Adipocyte (in vitro differentiated cells): Measurements from ENCODE around the gene EN1.

Experiments used
- DNase-seq: peaks from one replicate; pipeline ENCODE4 v3.0.0-alpha.2; 2015; ENCODE audit warnings: low read depth
- H3K27me3 ChIP-seq: replicated peaks from 2 replicates; pipeline ENCODE4 v1.7.0; 2013; ENCODE audit warnings: mild to moderate bottlenecking, low read length, moderate library complexity; ENCODE audit not compliant: control insufficient read depth, insufficient read depth
- H3K36me3 ChIP-seq: 2 replicates; pipeline ENCODE4 v1.7.0; 2013; ENCODE audit warnings: low read length, mild to moderate bottlenecking, moderate library complexity; ENCODE audit not compliant: control insufficient read depth, insufficient read depth, severe bottlenecking
- H3K4me1 ChIP-seq: 2 replicates; pipeline ENCODE4 v1.7.0; 2013; ENCODE audit warnings: mild to moderate bottlenecking, low read length, moderate library complexity; ENCODE audit not compliant: control insufficient read depth, insufficient read depth
- H3K4me3 ChIP-seq: 2 replicates; pipeline ENCODE4 v1.7.0; 2013; ENCODE audit warnings: mild to moderate bottlenecking, low read length, moderate library complexity
- H3K9ac ChIP-seq: 2 replicates; pipeline ENCODE4 v1.7.0; 2013; ENCODE audit warnings: mild to moderate bottlenecking, low read length, moderate library complexity
- H3K9me3 ChIP-seq: 2 replicates; pipeline ENCODE4 v1.7.0; 2013; ENCODE audit warnings: mild to moderate bottlenecking, low read length, moderate library complexity; ENCODE audit not compliant: control insufficient read depth

Gene EN1

DNA sequence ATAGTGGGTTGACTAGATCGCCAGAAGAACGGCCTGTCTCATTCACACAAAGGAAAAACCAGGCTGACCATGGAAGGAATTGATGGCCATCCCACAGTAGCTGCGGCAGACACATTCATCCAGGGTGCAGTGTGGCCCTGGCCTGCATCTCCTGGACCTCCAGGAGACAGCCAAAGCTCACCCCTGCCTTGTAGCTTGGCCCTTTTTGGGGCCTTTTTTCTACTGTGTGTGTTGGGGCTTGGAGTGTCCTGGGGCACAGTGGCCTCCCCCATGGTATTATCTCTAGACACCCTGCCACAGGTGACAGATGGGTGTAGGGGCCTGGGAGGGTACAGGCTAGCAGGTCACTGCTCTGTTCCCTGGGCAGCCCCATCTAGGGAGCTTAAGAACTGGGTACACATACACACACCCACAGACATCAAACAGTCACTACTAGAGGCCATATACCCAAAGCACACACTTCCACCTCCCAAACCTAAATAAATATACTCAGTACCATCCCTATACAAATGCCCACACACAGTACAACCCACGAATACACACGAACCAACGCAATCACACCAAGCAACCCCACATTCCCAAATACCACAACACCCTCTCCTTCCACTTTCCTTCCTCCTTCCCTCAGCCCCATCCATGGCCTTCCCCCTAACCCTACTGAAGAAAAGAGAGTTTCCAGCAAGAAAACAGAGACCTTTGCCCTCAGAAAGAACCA is 8.6 kb downstream of the EN1 start:
- no peaks in the 10 kb centered on the region for H3K9me3 ChIP-seq
- H3K4me1 ChIP-seq: peaks cover 46% of the 10 kb centered on the region
- no peak for DNase-seq
- H3K4me3 ChIP-seq: peak overlapping the region; percentile 94
- H3K9ac ChIP-seq: no peak overlapping the region
- no peaks in the 10 kb centered on the region for H3K27me3 ChIP-seq
- peaks cover 36% of the 10 kb centered on the region for H3K36me3 ChIP-seq

DNA sequence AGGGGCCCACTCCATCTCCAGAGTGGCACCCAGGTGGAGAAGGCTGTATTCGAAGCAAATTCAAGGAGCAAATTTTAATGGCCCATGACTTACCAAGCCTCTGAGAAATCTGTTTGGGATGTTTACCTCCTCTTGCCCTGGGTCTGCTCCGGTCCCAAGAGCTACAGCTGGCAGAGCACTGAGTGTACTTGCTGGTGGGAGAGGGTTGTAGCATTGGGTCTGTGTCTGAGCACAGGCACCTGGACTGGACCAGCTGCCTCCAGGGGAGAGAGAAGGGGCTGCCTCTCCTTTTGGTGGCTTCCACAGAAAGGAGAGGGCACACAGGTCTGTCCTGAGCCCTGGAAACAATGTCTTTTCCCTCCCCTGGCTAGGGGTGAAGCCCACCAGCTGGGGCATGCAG is 9.8 kb downstream of the EN1 start:
- Histone ChIP-seq H3K27me3 (no peaks in the 10 kb centered on the region), H3K4me3 (no peak overlapping the region), H3K36me3 (peaks cover 32% of the 10 kb centered on the region), H3K9ac (no peak overlapping the region), H3K9me3 (no peaks in the 10 kb centered on the region), H3K4me1 (peaks cover 42% of the 10 kb centered on the region)
- no peak for DNase-seq

DNA sequence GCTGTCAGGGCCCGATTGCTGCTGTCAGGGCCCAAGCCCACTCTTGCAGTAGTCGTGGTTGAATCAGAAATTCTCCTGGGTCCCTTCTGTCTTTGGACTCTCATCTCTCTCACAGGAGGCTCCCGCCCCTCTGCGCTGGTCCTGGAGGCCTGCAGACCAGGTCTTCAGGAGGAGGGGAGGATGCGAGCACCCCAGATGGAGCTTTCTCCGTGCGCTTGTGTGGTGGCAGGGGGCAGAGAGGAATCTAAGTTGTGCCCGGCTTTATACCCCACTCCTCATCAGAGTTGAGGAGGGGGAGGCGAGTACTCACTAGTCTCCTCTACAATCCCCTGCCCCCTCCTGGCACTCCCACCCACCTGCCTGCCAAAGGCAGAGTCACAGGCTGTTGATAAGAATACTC is 10.4 kb downstream of the EN1 start:
- Histone ChIP-seq H3K9me3 (no peaks in the 10 kb centered on the region), H3K4me3 (no peak overlapping the region), H3K36me3 (peaks cover 31% of the 10 kb centered on the region), H3K9ac (no peak overlapping the region), H3K27me3 (no peaks in the 10 kb centered on the region), H3K4me1 (peaks cover 47% of the 10 kb centered on the region)
- no peak for DNase-seq

DNA sequence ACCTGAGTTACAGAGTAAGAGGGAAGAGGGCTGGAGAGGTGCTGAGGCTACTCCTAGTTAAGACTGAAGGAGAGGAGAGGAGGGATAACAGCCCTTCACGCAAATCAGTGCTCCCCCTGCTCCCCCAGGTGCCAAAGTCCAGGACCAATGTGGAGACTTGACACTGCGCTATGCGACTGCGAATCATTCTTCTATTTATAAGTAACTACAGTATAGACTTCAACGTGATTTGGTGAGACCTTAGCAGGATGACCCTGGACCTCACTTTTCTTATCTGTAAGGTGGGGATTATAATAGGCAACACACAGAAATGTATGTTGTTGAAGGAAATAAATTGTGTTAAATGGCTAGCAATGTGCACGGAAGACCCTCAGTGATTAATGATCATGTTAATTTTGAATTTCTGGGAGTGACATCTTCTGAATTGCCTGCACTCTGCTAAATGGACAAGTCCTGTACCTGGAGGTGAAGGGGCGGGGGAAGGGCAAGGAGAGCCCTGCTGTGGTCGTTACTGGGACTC is 11.0 kb downstream of the EN1 start:
- peaks cover 49% of the 10 kb centered on the region for H3K4me1 ChIP-seq
- no peaks in the 10 kb centered on the region for H3K27me3 ChIP-seq
- no peaks in the 10 kb centered on the region for H3K9me3 ChIP-seq
- H3K9ac ChIP-seq: peak overlapping the region; percentile 92
- peak overlapping the region; percentile 85 for H3K4me3 ChIP-seq
- peaks cover 25% of the 10 kb centered on the region for H3K36me3 ChIP-seq
- no peak for DNase-seq

- no peak for DNase-seq
- Histone ChIP-seq H3K4me1 (peaks cover 50% of the 10 kb centered on the region), H3K4me3 (peak overlapping the region; percentile 85), H3K36me3 (peaks cover 19% of the 10 kb centered on the region), H3K9me3 (no peaks in the 10 kb centered on the region), H3K27me3 (no peaks in the 10 kb centered on the region), H3K9ac (peak overlapping the region; percentile 92)
Observed at GRCh38 chr2:118835746-118836410, 11.6 kb downstream of the EN1 start.

- peak overlapping the region; percentile 92 for H3K9ac ChIP-seq
- no peak for DNase-seq
- peak overlapping the region; percentile 85 for H3K4me3 ChIP-seq
- H3K9me3 ChIP-seq: no peaks in the 10 kb centered on the region
- H3K36me3 ChIP-seq: peaks cover 12% of the 10 kb centered on the region
- peaks cover 50% of the 10 kb centered on the region for H3K4me1 ChIP-seq
- no peaks in the 10 kb centered on the region for H3K27me3 ChIP-seq
Observed at GRCh38 chr2:118834901-118835745, 12.3 kb downstream of the EN1 start.

- H3K9me3 ChIP-seq: no peaks in the 10 kb centered on the region
- no peak for DNase-seq
- H3K4me3 ChIP-seq: no peak overlapping the region
- no peak overlapping the region for H3K9ac ChIP-seq
- H3K36me3 ChIP-seq: peaks cover 7% of the 10 kb centered on the region
- peaks cover 53% of the 10 kb centered on the region for H3K4me1 ChIP-seq
- no peaks in the 10 kb centered on the region for H3K27me3 ChIP-seq
Observed at GRCh38 chr2:118834440-118834810, 13.0 kb downstream of the EN1 start.

DNA sequence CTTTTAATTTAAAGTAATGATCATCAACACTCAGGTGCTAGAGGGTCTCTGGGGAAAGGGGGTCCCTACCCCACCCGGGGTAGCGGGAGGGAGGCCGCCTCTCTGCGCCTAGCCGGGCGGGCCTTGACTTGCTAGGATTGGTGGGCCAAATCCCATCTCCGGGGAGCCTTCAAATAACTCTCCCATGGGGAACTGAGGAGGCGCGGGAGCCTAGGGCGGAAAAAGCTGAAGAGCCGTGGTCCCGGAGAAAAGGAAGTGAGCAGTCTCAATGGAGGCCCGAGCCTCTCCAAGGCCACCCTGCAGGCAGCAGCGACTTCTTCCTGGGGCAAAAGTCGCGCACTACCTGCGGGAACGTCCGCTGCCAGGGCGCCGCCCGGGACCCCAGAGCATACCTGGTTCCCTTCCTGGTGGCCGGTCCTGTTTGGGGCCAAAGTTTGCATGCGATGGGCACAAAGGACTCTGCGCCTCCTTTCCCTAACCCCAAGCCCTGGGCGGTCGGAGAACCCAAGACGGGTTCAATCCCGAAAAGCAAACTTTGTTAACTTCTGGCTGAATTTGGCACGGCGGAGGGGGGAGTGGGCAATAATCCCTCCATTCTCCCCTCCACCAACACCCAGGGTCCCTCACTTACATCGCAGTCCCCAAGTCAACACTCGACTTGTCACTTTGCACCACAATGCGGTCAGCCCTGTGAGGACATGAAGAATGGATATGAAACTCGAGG is 13.6 kb downstream of the EN1 start:
- DNase-seq: no peak
- no peak overlapping the region for H3K4me3 ChIP-seq

GRCh38 chr2:118832791-118833715 is 14.4 kb downstream of the EN1 start:
- no peaks in the 10 kb centered on the region for H3K9me3 ChIP-seq
- no peak for DNase-seq
- H3K9ac ChIP-seq: no peak overlapping the region
- H3K36me3 ChIP-seq: peaks cover 2% of the 10 kb centered on the region
- no peaks in the 10 kb centered on the region for H3K27me3 ChIP-seq
- H3K4me1 ChIP-seq: peaks cover 40% of the 10 kb centered on the region
- no peak overlapping the region for H3K4me3 ChIP-seq

More for the DNA sequence above, 13.6 kb downstream of the EN1 start:
- Histone ChIP-seq H3K36me3 (peaks cover 5% of the 10 kb centered on the region), H3K9me3 (no peaks in the 10 kb centered on the region), H3K27me3 (no peaks in the 10 kb centered on the region), H3K4me1 (peaks cover 48% of the 10 kb centered on the region), H3K9ac (no peak overlapping the region)
